Lower leg skin (tissue), 3 donors: ENCODE measurements around the gene ZBTB17.

Source experiments
- CTCF ChIP-seq, 3 donors: fragments of 450-650 bp; IDR thresholded peaks; one replicate each; pipeline ENCODE4 v1.5.1; 2016; ENCODE audit warnings: antibody characterized with exemption in 3 of 3, mild to moderate bottlenecking in 3 of 3, moderate library complexity in 2 of 3
- POLR2A ChIP-seq, 2 donors: fragments of 450-650 bp; IDR thresholded peaks; one replicate each; pipeline ENCODE4 v1.6.1; 2016 to 2017; ENCODE audit warnings: antibody characterized with exemption in 2 of 2, mild to moderate bottlenecking in 1 of 2, moderate library complexity in 1 of 2

DNA sequence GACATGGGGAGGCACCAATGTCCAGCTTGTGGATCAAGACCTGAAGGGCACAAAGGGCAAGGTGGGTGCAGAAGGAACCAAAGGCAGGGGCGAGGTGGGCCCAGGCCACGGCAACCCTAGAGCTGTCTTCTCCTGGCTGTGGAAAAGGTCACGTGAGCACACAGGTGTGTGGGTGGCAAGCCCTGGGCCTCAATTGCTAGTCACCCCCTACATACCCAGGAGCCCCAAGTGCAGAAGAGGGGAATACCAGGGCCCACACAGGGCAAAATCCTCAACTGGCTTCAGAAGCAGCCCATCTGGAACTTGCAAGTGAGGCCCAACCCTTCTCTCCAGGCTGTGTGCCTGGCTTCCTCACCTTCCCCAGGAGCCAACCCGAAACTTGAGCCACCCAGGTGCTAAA lies 25.6 kb downstream of the ZBTB17 start:
- TF ChIP-seq CTCF (IDR thresholded peaks at IDR 0.05) (no peak), POLR2A (IDR thresholded peaks at IDR 0.05) (no peak)
